ENCODE measurements around the gene TNNT2. TPM values are rescaled to one million over a fixed set of nuclear protein-coding genes. Genes with fewer than 3 reads are reported as not detected.

Gene TNNT2
- total and polyA plus RNA-seq, 2 donors from 2014 or later: 2.1 to 117 TPM

DNA sequence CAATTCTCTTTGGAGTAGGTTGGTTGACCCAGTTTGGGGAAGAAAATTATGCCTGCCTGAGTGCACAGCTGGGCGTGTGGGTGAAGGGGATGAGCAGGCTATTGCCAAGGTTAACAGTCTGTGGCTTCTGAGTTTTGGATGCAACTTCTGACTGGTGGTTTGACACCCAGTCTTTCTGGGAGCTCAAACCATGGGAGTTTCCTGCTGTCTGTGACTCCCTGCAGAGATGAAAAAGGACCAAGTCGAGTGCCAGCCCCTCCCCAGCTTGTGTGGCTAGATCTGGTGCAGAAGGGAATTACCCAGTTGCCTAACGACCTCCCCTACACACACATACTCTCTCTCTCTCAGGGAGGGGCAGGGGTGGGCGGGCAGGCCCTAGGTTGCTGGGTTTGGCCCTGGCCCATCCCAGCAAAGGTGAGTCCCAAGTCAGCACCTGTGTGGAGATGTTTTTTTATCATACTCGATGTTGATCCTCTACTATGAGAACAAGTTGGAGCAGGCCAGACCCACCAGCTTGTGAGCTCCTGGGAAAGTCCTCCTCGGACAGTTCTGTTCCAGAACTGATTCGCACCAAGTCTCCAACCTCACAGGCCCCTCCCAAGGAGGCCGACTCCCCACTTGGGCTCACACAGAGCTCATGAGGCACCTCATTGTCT is 66.0 kb downstream of the TNNT2 start:
- intact Hi-C loops (cut with DNase I): no loop called here
- TF ChIP-seq, protein P1, sequence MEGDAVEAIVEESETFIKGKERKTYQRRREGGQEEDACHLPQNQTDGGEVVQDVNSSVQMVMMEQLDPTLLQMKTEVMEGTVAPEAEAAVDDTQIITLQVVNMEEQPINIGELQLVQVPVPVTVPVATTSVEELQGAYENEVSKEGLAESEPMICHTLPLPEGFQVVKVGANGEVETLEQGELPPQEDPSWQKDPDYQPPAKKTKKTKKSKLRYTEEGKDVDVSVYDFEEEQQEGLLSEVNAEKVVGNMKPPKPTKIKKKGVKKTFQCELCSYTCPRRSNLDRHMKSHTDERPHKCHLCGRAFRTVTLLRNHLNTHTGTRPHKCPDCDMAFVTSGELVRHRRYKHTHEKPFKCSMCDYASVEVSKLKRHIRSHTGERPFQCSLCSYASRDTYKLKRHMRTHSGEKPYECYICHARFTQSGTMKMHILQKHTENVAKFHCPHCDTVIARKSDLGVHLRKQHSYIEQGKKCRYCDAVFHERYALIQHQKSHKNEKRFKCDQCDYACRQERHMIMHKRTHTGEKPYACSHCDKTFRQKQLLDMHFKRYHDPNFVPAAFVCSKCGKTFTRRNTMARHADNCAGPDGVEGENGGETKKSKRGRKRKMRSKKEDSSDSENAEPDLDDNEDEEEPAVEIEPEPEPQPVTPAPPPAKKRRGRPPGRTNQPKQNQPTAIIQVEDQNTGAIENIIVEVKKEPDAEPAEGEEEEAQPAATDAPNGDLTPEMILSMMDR (IDR thresholded peaks at IDR 0.05; ENCODE audit: borderline replicate concordance, extremely low read depth, insufficient read depth): no peak
- no peak overlapping the region for H3K9ac ChIP-seq (ENCODE audit: low read length in 3 of 3)
- no peak for FAIRE-seq
- no peaks in the 10 kb centered on the region for H3K9me3 ChIP-seq (ENCODE audit: control insufficient read depth in 2 of 3, insufficient read depth in 1 of 3, low read length in 3 of 3)
- no peak overlapping the region for H3K4me3 ChIP-seq (ENCODE audit: low read length in 3 of 3)
- H3K36me3 ChIP-seq (ENCODE audit: control insufficient read depth in 2 of 3, insufficient read depth in 3 of 3, low read length in 3 of 3): no peaks in the 10 kb centered on the region
- DNase-seq: no peak
- no peak overlapping the region for H3K27ac ChIP-seq (ENCODE audit: low read depth in 2 of 2, low read length in 2 of 2)
- H3K27me3 ChIP-seq (ENCODE audit: control insufficient read depth, insufficient read depth, low read length): no peaks in the 10 kb centered on the region
- H3K4me1 ChIP-seq (ENCODE audit: control insufficient read depth in 2 of 3, insufficient read depth in 2 of 3, low read depth in 1 of 3, low read length in 3 of 3): no peaks in the 10 kb centered on the region

DNA sequence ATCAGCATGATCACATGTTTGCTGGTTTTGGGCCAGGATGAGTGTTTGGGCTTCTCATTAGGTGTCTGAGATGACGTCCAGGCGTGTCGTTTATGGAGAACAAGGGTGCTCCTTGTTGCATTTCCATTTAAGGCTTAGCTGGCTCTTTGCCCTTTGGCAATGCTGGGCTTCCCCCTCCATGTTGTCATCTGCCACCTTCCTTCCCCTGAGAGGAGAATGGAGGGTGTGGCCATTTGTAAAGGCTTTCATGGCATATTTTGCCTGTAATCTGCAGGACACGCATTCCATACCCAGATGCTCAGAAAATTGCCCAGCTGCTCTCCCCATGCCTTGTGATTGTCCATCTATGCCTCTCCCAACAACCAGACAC is 66.5 kb downstream of the TNNT2 start:
- TF ChIP-seq, protein P1 (IDR thresholded peaks at IDR 0.05; ENCODE audit: borderline replicate concordance, extremely low read depth, insufficient read depth): no peak
- Histone ChIP-seq H3K36me3 (ENCODE audit: control insufficient read depth in 2 of 3, insufficient read depth in 3 of 3, low read length in 3 of 3) (no peaks in the 10 kb centered on the region), H3K9ac (ENCODE audit: low read length in 3 of 3) (no peak overlapping the region), H3K4me3 (ENCODE audit: low read length in 3 of 3) (no peak overlapping the region), H3K27me3 (ENCODE audit: control insufficient read depth, insufficient read depth, low read length) (no peaks in the 10 kb centered on the region), H3K27ac (ENCODE audit: low read depth in 2 of 2, low read length in 2 of 2) (no peak overlapping the region), H3K9me3 (ENCODE audit: control insufficient read depth in 2 of 3, insufficient read depth in 1 of 3, low read length in 3 of 3) (no peaks in the 10 kb centered on the region), H3K4me1 (ENCODE audit: control insufficient read depth in 2 of 3, insufficient read depth in 2 of 3, low read depth in 1 of 3, low read length in 3 of 3) (no peaks in the 10 kb centered on the region)
- DNase-seq: no peak
- intact Hi-C loops (cut with DNase I): no loop called here
- FAIRE-seq: no peak

DNA sequence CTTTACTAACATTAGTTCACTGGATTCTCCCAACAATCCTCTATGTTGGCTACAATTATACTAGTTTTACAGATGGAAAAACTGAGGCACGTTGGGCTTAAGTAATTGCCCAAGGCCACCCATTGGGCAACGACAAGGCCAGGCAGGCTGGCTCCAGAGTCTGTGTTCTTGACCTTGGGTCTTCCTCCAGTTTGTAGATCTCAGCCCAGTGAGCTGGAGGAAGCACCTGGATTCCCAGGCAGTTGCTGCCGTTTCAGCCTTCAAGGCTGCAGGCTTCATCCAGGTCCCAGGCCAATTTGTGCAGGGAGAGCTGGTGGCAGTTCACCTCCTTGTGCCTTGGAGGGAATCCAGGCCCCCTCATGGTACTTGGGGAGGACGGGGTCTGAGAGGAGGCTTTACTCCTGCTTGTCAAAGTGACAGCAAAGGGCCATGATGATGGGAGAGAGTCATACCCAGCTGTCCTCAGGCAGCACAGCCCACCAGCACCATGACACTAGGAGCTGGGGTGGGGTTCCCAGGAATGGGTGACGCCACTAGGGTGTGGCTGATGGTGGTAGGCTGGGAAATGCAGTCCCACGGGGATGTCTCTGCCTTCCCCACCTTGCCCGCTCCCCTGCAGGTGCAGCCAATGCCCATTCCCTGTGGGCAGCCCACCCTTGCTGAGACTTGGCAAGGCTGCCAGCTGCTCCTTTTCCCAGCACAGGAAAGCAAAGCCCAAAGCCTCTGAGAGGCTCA is 67.1 kb downstream of the TNNT2 start:
- Histone ChIP-seq H3K4me3 (ENCODE audit: low read length in 3 of 3) (no peak overlapping the region), H3K36me3 (ENCODE audit: control insufficient read depth in 2 of 3, insufficient read depth in 3 of 3, low read length in 3 of 3) (no peaks in the 10 kb centered on the region), H3K4me1 (ENCODE audit: control insufficient read depth in 2 of 3, insufficient read depth in 2 of 3, low read depth in 1 of 3, low read length in 3 of 3) (no peaks in the 10 kb centered on the region), H3K27me3 (ENCODE audit: control insufficient read depth, insufficient read depth, low read length) (no peaks in the 10 kb centered on the region), H3K9ac (ENCODE audit: low read length in 3 of 3) (no peak overlapping the region), H3K27ac (ENCODE audit: low read depth in 2 of 2, low read length in 2 of 2) (no peak overlapping the region), H3K9me3 (ENCODE audit: control insufficient read depth in 2 of 3, insufficient read depth in 1 of 3, low read length in 3 of 3) (no peaks in the 10 kb centered on the region)
- DNase-seq (no peak), FAIRE-seq (no peak)
- TF ChIP-seq, protein P1 (IDR thresholded peaks at IDR 0.05; ENCODE audit: borderline replicate concordance, extremely low read depth, insufficient read depth): no peak
- intact Hi-C loops (cut with DNase I): no loop called here

Measured in kidney (tissue), 14 donors.